Activated naive CD4-positive, alpha-beta T cell treated with anti-CD3 and anti-CD28 coated beads, Interleukin-2, amount 50 U/mL, for 24 hours (primary cell): ENCODE data around the gene BRINP2.

ENCODE experiments used
- H3K27ac Mint-ChIP-seq: one replicate; pipeline ENCODE4 v1.8.0; 2021; ENCODE audit warnings: mild to moderate bottlenecking, mixed read lengths
- H3K27me3 Mint-ChIP-seq: one replicate; pipeline ENCODE4 v1.8.0; 2021; ENCODE audit warnings: mixed read lengths
- H3K36me3 Mint-ChIP-seq: one replicate; pipeline ENCODE4 v1.8.0; 2021; ENCODE audit warnings: mixed read lengths
- H3K4me1 Mint-ChIP-seq: one replicate; pipeline ENCODE4 v1.8.0; 2021; ENCODE audit warnings: mixed read lengths
- H3K4me3 Mint-ChIP-seq: one replicate; pipeline ENCODE4 v1.8.0; 2021; ENCODE audit warnings: mild to moderate bottlenecking, mixed read lengths
- H3K9me3 Mint-ChIP-seq: one replicate; pipeline ENCODE4 v1.8.0; 2021; ENCODE audit warnings: mixed read lengths

Gene BRINP2

DNA sequence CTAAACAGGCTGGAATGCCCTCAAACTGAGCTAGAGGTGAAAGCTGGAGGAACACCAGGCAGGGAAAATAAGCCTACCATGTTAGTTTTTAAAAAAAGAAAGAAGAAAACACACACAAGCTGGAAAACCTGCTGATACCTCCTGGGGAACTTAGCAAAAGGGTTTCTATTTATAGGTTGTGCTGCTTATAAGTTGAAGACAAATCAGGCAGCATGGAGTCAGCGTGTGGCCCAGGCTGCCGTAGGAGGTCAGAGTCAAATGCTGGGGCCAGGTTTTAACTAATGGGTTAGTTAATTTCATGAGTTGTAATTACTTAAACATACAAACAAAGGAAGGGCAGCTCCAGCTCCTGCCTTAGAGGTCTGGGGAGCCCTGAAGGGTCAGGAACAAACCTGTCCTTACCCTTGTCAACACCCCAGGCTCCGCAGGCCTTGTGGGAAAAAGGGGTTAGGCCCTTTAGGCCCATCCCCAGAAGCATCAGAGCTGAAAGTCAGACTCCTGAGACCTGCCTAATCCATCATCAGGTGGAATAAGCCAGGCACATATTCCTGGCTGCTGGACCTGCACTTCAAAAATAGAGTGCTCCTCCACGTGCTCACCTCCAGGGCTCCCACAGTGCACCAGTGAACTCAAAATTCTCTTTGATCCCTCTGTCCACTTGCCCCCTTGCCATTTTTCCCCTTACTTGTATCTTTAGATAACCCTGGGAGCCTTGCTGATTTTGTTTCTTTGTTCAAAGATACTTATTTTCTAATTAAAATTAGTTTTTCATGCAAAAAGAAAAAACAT, 59.7 kb downstream of the BRINP2 start:
- H3K36me3 Mint-ChIP-seq, result no peaks in the 10 kb centered on the region
- no peaks in the 10 kb centered on the region for H3K4me1 Mint-ChIP-seq
- no peaks in the 10 kb centered on the region for H3K9me3 Mint-ChIP-seq
- no peak overlapping the region for H3K4me3 Mint-ChIP-seq
- no peak overlapping the region for H3K27ac Mint-ChIP-seq
- H3K27me3 Mint-ChIP-seq, result no peaks in the 10 kb centered on the region

DNA sequence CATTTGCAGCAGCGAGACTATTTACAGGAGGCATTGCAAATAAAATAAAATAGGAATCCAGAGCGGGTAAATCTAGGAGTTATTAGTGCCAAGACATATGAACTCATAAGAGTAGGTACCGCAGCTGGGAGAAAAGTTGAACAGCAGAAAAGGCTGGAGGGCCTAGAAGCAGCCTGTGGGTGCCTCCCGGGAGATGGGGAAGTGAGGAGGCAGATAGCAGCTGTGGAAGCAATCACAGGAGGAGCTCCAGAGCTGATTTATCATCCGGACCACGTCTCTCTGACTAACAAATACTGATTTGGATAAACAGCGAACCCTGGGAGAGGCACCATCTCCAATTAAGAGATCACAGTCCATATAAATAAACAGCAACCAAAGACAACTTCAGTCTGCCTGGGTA, 64.6 kb downstream of the BRINP2 start:
- Mint-ChIP-seq H3K36me3 (no peaks in the 10 kb centered on the region), H3K27me3 (no peaks in the 10 kb centered on the region), H3K9me3 (no peaks in the 10 kb centered on the region)

DNA sequence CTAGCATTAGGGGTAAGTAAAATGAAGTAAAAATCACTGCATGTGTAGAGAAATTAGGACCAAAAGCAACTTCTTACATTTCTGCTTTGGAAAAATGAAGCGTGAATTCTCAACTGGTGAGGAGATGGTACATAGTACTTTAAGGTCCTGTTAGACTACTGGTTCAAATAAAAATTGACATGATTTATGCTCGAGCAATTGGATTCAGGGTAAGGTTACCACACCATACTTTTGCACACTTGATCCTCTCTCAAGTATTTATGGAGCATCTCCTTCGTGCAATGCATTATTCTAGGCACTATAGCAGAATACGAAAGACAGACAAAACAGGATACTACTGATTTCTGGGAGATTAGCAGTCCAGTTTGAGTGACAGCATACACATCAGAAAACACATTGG, 66.2 kb downstream of the BRINP2 start:
- Mint-ChIP-seq H3K4me3 (no peak overlapping the region), H3K27me3 (no peaks in the 10 kb centered on the region), H3K27ac (no peak overlapping the region), H3K36me3 (no peaks in the 10 kb centered on the region), H3K4me1 (no peaks in the 10 kb centered on the region), H3K9me3 (no peaks in the 10 kb centered on the region)

More for the DNA sequence above, 64.6 kb downstream of the BRINP2 start:
- H3K4me1 Mint-ChIP-seq, result no peaks in the 10 kb centered on the region
- H3K4me3 Mint-ChIP-seq, result no peak overlapping the region
- no peak overlapping the region for H3K27ac Mint-ChIP-seq

DNA sequence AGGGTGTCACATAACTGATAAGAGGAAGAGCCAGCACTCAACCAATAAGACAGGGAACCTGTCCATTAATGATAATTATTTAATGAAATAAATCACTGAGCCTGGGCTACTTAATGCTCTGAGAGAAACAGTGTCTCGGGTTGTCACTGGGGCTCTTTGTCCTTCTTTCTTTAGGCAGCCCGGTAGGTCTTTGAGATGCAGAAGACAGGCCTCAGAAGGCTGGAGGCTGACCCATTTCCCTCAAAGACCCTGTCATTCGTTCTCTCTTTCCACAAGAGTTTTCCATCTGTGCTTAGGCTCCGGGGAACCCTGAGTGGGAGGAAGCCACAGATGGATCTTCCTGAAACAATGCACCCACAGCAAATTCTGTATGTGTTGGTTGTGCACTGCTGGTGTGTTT, 68.2 kb downstream of the BRINP2 start:
- H3K4me3 Mint-ChIP-seq, result no peak overlapping the region
- H3K36me3 Mint-ChIP-seq, result no peaks in the 10 kb centered on the region
- no peaks in the 10 kb centered on the region for H3K27me3 Mint-ChIP-seq

DNA sequence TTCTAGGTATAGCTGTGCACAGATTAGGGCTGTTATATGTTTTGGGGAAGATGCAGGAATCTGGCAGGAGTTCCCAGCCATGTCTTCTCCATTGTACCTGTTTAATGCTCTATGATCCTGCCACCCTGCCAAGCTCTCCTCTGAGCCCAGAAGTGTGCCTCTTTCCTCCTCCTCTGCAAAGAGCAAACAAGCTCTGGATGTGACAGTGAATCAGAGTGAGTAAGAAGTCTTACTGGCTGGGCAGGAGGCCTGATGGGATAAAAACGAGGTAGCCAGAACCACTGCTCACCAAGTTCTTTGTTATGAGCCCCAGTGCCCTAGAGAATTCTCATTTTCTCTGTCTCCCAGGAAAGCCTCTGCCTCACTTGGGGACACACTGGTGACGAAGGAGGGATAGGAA, 69.0 kb downstream of the BRINP2 start:
- Mint-ChIP-seq H3K36me3 (no peaks in the 10 kb centered on the region), H3K4me3 (no peak overlapping the region), H3K4me1 (no peaks in the 10 kb centered on the region), H3K27ac (no peak overlapping the region), H3K9me3 (no peaks in the 10 kb centered on the region), H3K27me3 (no peaks in the 10 kb centered on the region)

More for the DNA sequence above, 68.2 kb downstream of the BRINP2 start:
- Mint-ChIP-seq H3K9me3 (no peaks in the 10 kb centered on the region), H3K27ac (no peak overlapping the region), H3K4me1 (no peaks in the 10 kb centered on the region)

DNA sequence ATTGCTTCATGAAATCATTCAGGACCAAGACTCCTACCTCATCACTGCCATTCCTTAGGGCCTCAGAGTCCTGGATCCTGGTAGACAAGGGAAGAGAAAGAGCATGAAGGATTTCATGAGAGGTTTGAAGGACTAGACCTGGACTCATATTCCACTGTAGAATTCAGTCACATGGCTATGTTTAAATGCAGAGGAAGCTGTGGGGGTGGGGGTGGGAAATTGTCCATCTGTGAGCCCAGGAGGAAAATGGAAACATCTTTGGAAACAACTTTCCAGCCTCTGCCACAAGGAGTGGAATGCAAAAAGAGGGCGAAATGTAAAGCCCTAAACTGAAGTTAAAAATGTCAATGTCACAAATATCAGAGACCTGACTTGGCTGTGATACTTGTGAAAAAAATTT, 73.0 kb downstream of the BRINP2 start:
- H3K27me3 Mint-ChIP-seq, result no peaks in the 10 kb centered on the region
- H3K4me3 Mint-ChIP-seq, result no peak overlapping the region
- H3K36me3 Mint-ChIP-seq, result no peaks in the 10 kb centered on the region
- H3K27ac Mint-ChIP-seq, result no peak overlapping the region
- H3K9me3 Mint-ChIP-seq, result no peaks in the 10 kb centered on the region
- no peaks in the 10 kb centered on the region for H3K4me1 Mint-ChIP-seq

DNA sequence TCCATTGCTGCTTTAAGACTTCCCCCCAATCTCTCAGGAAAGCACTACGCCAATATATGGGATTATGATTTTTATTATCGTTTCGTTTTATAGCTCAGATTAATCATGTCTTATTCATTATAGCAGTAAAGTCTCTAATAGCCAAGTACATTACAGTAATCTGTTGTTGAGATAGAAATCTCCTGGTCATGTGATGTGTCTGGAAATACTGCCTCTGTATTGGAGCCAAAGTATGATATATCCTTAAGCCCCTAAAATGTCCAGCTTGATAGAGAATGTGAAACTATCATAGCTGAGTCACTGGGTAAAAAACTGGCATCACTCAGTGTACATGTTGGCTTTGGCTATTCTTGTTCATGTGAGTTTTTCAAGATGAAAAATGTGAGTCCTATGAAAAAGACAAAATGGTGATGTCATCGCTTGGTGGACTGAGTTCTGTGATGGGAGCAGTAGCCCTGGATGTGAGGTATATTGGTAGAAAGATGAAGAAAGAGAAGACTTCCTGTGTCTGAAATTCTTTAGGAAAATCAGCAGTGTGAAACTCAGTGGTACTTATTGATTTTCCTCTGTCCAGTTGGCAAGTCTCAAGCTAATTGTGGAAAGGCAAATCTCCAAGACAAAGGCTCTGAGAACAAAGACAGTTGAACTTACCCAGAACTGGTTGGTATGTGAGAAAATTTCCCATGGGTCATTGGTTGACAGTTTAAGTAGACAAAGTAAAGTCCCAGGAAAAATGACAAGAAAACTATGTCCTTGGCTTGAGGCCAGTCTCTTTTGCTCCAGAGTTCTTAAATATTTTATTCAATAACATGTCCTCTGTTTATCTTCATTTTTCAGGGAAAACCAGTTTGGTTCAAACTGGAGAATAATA, 76.2 kb downstream of the BRINP2 start:
- Mint-ChIP-seq H3K9me3 (no peaks in the 10 kb centered on the region), H3K36me3 (no peaks in the 10 kb centered on the region), H3K27ac (peak overlapping the region; percentile 37), H3K4me3 (no peak overlapping the region), H3K4me1 (no peaks in the 10 kb centered on the region), H3K27me3 (no peaks in the 10 kb centered on the region)

DNA sequence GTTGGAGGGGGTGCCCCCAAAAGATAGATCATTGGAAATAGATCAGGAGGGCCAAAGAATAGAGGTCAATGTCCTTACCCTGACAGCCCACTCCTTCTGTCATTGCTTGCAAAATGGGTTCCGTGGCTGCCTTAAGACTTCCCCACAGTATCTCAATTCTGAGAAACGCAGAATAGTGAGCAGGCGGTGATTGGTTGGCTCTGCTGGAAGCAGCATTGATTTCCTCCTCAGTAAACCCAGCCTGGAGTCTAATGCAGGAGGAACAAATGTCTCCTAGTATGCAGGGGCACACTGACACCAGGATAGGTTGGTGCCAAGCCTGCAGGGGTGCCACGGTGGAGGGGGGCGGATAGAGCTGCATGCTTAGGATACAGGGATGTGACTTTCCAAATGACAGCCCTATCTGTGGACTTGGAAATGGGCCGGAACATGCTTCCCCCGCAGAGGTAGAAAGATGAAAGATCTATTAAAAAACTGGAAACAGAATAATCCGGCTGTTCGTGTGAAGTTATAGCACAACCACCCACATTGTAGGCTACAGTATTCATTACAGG, 76.9 kb downstream of the BRINP2 start:
- no peaks in the 10 kb centered on the region for H3K4me1 Mint-ChIP-seq
- H3K4me3 Mint-ChIP-seq, result no peak overlapping the region
- H3K27me3 Mint-ChIP-seq, result no peaks in the 10 kb centered on the region
- no peaks in the 10 kb centered on the region for H3K36me3 Mint-ChIP-seq
- no peak overlapping the region for H3K27ac Mint-ChIP-seq
- H3K9me3 Mint-ChIP-seq, result no peaks in the 10 kb centered on the region

DNA sequence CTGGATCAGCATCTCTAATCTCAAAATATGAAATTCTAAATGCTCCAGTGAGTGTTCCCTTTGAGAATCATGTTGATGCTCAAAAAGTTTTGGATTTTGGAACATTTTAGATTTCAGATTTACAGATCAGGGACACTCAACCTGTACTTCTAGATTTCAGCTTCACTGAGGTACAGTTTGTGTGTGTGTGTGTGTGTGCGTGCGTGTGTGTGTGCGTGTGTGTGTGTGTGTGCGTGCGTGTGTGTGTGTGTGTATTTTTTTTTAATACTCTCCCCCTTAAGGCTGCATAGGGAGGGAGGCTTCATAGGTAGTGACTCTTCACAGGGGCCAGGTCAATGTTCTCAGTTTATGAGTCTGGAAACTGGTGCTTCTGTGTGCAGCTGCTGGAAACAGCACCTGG, 77.5 kb downstream of the BRINP2 start:
- Mint-ChIP-seq H3K27ac (no peak overlapping the region), H3K9me3 (no peaks in the 10 kb centered on the region), H3K4me1 (no peaks in the 10 kb centered on the region), H3K4me3 (no peak overlapping the region), H3K36me3 (no peaks in the 10 kb centered on the region), H3K27me3 (no peaks in the 10 kb centered on the region)

DNA sequence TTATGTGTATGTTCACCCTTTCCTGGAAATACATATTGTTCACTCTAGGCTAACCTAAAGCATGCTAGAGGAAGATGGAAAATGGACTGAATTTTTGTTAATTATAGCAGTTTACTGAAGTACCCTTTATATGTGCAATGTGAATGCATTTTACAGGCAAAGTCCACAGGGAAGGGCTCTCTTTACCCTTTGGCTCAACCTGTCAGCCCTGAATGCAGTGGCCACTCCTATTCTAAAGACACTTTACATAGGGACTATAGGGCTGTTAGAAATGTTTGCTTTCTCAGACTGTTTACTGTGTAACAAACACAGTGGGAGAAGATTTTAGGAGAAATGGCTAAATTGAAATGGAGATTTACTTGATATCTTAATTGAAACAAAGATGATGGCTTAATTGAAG, 78.5 kb downstream of the BRINP2 start:
- no peaks in the 10 kb centered on the region for H3K36me3 Mint-ChIP-seq
- H3K27ac Mint-ChIP-seq, result no peak overlapping the region
- H3K27me3 Mint-ChIP-seq, result peaks cover 1% of the 10 kb centered on the region
- H3K4me3 Mint-ChIP-seq, result no peak overlapping the region
- no peaks in the 10 kb centered on the region for H3K4me1 Mint-ChIP-seq
- H3K9me3 Mint-ChIP-seq, result no peaks in the 10 kb centered on the region

DNA sequence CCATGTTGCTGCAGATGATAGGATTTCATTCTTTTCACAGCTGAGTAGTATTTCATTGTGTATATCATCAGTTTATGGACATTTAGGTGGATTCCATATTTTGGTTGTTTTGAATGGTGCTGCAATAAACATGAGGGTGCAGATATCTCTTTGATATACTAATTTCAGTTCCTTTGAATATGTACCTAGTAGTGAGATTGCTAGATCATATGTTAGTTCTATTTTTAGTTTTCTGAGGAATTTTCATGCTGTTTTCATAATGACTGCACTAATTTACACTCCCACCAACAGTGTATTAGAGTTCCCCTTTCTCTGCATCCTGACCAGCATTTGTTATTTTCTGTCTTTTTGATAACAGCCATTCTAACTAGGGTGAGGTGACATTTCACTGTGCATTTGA, 82.1 kb downstream of the BRINP2 start:
- Mint-ChIP-seq H3K36me3 (no peaks in the 10 kb centered on the region), H3K27ac (no peak overlapping the region), H3K9me3 (no peaks in the 10 kb centered on the region), H3K27me3 (peaks cover 1% of the 10 kb centered on the region), H3K4me3 (no peak overlapping the region), H3K4me1 (no peaks in the 10 kb centered on the region)

DNA sequence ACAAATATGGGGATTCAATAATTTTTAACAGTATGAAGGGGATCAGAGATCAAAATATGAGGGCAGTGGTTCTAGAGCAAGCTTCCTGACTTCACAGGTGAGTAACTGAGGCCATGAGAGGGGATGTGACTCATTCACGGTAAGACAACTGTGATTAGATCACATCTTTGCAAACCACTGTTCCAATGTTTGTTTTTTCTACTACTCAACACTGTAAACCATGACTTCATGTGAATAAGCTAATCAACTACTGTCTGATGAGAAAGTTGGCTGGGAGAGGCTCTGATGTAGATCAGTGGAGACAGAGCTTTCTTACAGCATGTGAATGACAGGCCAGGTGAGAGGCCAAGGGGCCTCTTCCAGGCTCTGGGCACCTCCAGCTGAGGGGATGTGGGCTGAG, 84.7 kb downstream of the BRINP2 start:
- no peaks in the 10 kb centered on the region for H3K36me3 Mint-ChIP-seq
- no peak overlapping the region for H3K4me3 Mint-ChIP-seq
- no peaks in the 10 kb centered on the region for H3K9me3 Mint-ChIP-seq

DNA sequence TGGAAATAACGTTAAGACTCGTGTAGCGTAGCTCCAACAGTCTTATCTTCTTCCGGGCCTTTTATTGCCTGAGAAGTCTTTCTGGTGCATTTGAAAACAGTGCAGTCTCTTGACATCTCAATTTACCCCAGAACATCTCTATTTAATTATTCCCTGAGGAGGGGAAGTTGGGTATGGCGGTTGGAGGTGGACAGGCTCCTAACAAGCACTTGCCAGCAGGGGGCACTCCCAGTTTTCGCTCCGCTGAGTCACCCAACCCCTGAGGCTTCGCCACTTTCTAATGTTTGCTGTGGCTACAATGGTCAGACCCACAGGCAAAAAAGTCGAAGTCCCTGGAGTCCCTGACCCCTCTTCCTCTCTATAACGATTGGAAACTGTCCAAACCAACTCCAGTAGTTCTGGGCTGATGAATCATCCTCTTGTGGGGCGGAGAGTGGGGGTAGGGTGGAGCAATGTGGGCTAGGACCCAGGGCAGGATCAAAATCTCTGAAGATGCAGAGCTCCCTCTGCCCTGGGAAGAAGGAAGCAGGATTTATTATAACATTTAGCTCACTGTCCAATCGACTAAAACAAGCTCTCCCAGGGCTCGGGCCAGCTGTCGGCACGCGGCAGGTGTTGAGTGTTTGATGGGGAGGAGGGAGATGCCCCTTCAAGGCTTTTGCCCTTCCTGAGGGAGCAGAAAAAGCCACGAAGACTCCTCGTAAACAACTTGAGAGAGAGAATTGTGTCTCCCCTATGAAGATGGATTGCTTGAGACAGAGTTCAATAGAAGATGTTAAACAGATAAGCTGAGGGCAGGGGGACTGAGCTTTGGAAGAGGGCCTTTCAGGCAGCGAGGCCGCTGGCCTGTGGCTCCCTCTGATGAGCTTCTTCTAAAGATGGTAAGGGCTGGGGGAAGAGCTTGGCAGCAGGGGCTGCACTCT, 85.7 kb downstream of the BRINP2 start:
- H3K27ac Mint-ChIP-seq, result no peak overlapping the region
- H3K4me3 Mint-ChIP-seq, result no peak overlapping the region
- H3K36me3 Mint-ChIP-seq, result no peaks in the 10 kb centered on the region
- no peaks in the 10 kb centered on the region for H3K4me1 Mint-ChIP-seq
- H3K9me3 Mint-ChIP-seq, result no peaks in the 10 kb centered on the region
- H3K27me3 Mint-ChIP-seq, result peaks cover 1% of the 10 kb centered on the region

More for the DNA sequence above, 84.7 kb downstream of the BRINP2 start:
- Mint-ChIP-seq H3K27me3 (peaks cover 1% of the 10 kb centered on the region), H3K4me1 (no peaks in the 10 kb centered on the region), H3K27ac (no peak overlapping the region)

DNA sequence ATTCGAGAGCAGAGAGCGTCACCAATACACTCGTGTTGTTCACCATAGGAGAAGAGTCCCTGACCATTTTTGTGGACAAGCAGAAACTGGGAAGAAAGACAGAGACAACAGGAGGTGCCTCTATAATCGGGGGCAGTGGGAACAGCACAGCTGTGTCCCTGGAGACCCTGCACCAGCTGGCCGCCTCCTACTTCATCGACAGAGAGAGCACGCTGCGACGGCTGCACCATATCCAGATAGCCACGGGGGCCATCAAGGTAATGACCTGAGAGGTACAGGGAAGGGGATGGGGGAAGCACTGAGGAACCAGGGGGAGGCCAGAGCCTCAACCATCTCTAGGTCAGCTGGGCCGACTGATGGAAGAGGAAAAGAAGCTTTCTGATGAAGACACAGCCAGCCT, 86.4 kb downstream of the BRINP2 start:
- H3K36me3 Mint-ChIP-seq, result no peaks in the 10 kb centered on the region
- H3K4me3 Mint-ChIP-seq, result no peak overlapping the region
- peaks cover 1% of the 10 kb centered on the region for H3K27me3 Mint-ChIP-seq
- H3K4me1 Mint-ChIP-seq, result no peaks in the 10 kb centered on the region
- no peaks in the 10 kb centered on the region for H3K9me3 Mint-ChIP-seq
- no peak overlapping the region for H3K27ac Mint-ChIP-seq

DNA sequence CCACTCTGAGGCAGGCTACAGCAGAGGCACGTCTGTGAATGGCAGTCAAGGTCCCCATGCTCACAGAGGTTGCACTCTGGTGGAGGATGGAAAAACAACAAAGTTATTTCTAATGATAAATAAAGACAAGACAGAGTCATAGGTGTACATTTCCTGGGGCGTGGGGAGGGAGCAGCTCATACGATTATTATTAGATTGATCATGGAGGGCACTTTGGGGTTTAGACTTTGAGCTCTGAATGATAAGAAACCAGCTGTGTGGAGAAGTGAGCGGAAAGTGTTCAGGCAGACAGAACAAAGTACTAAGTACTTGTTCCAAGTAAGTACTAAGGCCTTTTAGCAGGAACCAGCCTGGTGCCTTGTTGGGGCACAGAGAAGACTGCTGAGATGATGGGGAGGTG, 86.8 kb downstream of the BRINP2 start:
- no peaks in the 10 kb centered on the region for H3K4me1 Mint-ChIP-seq
- no peak overlapping the region for H3K4me3 Mint-ChIP-seq
- no peak overlapping the region for H3K27ac Mint-ChIP-seq
- no peaks in the 10 kb centered on the region for H3K9me3 Mint-ChIP-seq
- no peaks in the 10 kb centered on the region for H3K36me3 Mint-ChIP-seq
- peaks cover 1% of the 10 kb centered on the region for H3K27me3 Mint-ChIP-seq
